HUES64 (cell line): ENCODE results near the gene PCSK9.

Experiments used
- H3K27ac ChIP-seq: 2 replicates; pipeline ENCODE4 v1.7.0; 2013; ENCODE audit warnings: low read depth, low read length, inconsistent platforms
- H3K27me3 ChIP-seq: 2 replicates; pipeline ENCODE4 v1.6.1; 2013; ENCODE audit warnings: mild to moderate bottlenecking, low read length; ENCODE audit not compliant: insufficient read depth
- H3K36me3 ChIP-seq: 2 replicates; pipeline ENCODE4 v1.6.1; 2013; ENCODE audit warnings: mild to moderate bottlenecking, low read length; ENCODE audit not compliant: insufficient read depth
- H3K4me1 ChIP-seq: 2 replicates; pipeline ENCODE4 v1.6.1; 2013; ENCODE audit warnings: mild to moderate bottlenecking, low read length, moderate library complexity; ENCODE audit not compliant: insufficient read depth
- H3K4me3 ChIP-seq: 2 replicates; pipeline ENCODE4 v1.5.1; 2013; ENCODE audit warnings: mild to moderate bottlenecking, low read length, moderate library complexity
- H3K9ac ChIP-seq: 2 replicates; pipeline ENCODE4 v1.6.1; 2013; ENCODE audit warnings: mild to moderate bottlenecking, low read depth, low read length
- H3K9me3 ChIP-seq: 2 replicates; pipeline ENCODE4 v1.6.1; 2013; ENCODE audit warnings: low read depth, low read length; ENCODE audit not compliant: insufficient read depth
- WGBS: fragments of 150-250, 120-280 bp; methylation state at CpG from one replicate; pipeline ENCODE4 v1.1.7; 2013; ENCODE audit warnings: missing lambda C conversion rate; 5-methylcytosine and 5-hydroxymethylcytosine counted together

Gene PCSK9

DNA sequence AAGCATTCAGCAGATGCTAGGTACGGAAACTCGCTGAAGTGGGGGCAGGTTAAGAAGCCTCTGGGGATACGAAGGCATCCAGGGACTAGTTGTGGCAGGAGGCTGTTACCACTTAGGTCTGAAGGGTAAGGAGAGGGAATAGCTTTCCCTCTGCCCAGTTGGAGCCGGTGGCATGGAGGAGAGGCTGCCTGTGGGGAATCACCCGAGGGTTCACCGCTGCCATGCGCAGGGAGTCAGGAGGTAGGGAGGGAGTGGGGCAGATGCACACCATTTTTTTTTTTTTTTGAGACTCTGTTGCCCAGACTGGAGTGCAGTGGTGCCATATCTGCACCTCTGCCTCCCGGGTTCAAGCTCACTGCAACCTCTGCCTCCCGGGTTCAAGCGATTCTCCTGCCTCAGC lies 6.1 kb downstream of the PCSK9 start:
- Histone ChIP-seq H3K27me3 (peaks cover 13% of the 10 kb centered on the region), H3K9ac (no peak overlapping the region), H3K4me3 (no peak overlapping the region), H3K4me1 (no peaks in the 10 kb centered on the region), H3K36me3 (0 out of 2 replicates have a peak, but pooled peaks cover 6% of the 10 kb centered on the region), H3K27ac (no peak overlapping the region), H3K9me3 (no peaks in the 10 kb centered on the region)
- 93% methylated on average over 10 of the region's 10 CpGs for WGBS

DNA sequence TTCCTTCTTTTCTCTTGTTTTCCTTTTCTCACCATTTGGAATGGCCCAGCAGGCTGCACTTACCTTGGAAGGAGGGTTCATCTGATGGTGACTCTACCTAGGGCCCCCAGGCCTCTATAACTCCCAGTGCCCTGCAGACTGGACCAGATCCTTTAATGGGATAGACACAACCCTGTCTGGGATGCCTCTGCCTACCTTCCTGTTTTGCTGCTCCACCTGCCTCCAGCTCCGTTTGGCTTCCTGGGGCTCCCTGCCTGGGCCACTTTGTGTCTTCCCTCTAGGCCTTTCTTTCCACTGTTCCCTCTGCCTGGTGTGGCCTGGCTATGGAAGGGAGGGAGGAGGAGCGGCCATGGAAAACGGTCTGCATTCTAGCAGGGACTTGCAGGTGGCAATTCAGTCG lies 7.5 kb downstream of the PCSK9 start:
- no peak overlapping the region for H3K4me3 ChIP-seq
- 0 out of 2 replicates have a peak, but pooled peaks cover 6% of the 10 kb centered on the region for H3K36me3 ChIP-seq
- H3K9ac ChIP-seq: no peak overlapping the region
- H3K27ac ChIP-seq: no peak overlapping the region
- no peaks in the 10 kb centered on the region for H3K27me3 ChIP-seq
- whole genome bisulfite sequencing: 84% methylated on average over 4 of the region's 4 CpGs
- no peaks in the 10 kb centered on the region for H3K4me1 ChIP-seq
- H3K9me3 ChIP-seq: no peaks in the 10 kb centered on the region

- Histone ChIP-seq H3K4me3 (no peak overlapping the region), H3K9me3 (no peaks in the 10 kb centered on the region), H3K9ac (no peak overlapping the region), H3K27ac (no peak overlapping the region), H3K36me3 (peaks cover 11% of the 10 kb centered on the region), H3K4me1 (no peaks in the 10 kb centered on the region), H3K27me3 (no peaks in the 10 kb centered on the region)
- 93% methylated on average over 3 of the region's 3 CpGs for WGBS
Measured at GRCh38 chr1:55047611-55048010, 8.3 kb downstream of the PCSK9 start.

DNA sequence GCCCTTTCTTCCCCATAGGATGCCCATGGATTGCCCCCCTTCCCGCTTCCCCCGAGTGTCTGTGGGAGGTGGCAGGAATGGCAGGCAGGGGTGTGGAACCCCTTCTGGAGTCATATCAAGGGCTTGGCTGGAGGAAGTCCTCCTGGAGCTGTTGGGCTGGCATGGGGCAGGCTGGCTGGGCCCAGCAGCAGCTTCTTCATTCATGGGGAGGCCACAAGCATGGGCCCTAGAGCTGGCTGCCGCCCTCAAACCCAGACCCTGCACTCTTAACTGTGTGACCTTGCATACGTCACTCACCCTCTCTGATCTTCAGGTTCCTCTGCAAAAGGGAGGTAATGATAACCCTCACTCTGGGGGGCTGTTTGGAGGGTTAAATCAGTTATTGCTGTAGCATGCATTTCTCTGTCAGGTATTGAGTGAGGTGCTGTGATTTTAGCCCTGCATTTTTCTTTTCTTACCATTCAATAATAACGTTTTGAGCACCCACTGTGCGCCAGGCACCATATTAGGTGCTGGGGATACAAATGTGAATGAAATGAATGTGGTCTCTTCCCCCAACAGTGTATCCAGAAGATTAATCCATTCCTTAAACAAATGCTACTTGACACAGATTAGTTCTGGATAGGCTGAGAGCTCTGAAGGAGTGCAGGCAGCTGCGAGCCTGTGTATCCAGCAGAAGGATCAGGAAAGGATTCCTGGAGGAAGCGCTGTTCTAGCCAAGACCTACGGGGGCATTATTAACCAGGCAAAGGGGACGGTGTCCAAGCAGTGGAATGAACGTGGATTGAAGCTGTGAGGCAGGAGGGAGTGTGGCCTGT lies 9.3 kb downstream of the PCSK9 start:
- Histone ChIP-seq H3K4me1 (no peaks in the 10 kb centered on the region), H3K9me3 (no peaks in the 10 kb centered on the region), H3K4me3 (no peak overlapping the region), H3K27ac (no peak overlapping the region), H3K27me3 (no peaks in the 10 kb centered on the region), H3K36me3 (peaks cover 11% of the 10 kb centered on the region), H3K9ac (no peak overlapping the region)
- WGBS: 87% methylated on average over 9 of the region's 11 CpGs

DNA sequence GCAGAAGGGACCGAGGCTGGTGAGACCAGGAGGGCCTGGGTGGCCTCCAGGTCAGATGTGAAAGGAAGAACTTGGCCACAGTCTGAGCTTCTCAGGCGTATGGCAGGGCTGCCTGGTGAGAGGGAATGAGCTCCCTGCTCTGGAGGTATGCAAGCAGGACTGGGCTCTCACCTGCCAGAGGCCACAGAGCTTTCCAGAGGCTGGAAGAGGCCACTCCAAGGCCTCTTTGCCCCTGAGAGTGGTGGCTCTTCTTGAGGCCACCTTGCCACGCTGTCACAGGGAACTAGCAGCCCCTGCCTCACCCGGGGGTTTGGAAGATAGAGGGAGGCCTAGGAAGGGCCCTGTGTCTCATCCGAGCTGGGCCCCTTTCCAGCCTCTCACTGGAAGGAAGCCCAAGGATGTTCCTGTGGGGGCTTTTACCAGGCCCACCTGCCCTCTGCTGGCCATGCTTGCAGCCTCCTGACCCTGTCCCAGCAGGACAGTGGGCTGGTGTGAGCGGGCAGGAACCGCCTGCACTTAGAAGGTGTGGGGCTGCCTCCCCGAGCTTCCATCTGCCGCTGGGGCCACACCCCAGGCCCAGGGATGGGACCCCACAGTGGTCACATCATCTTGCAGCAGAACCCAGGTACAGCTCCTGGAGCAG lies 10.0 kb downstream of the PCSK9 start:
- peaks cover 11% of the 10 kb centered on the region for H3K36me3 ChIP-seq
- H3K27me3 ChIP-seq: no peaks in the 10 kb centered on the region
- no peaks in the 10 kb centered on the region for H3K4me1 ChIP-seq
- no peak overlapping the region for H3K4me3 ChIP-seq
- 93% methylated on average over 9 of the region's 9 CpGs for WGBS
- H3K9me3 ChIP-seq: no peaks in the 10 kb centered on the region
- no peak overlapping the region for H3K27ac ChIP-seq
- H3K9ac ChIP-seq: no peak overlapping the region

DNA sequence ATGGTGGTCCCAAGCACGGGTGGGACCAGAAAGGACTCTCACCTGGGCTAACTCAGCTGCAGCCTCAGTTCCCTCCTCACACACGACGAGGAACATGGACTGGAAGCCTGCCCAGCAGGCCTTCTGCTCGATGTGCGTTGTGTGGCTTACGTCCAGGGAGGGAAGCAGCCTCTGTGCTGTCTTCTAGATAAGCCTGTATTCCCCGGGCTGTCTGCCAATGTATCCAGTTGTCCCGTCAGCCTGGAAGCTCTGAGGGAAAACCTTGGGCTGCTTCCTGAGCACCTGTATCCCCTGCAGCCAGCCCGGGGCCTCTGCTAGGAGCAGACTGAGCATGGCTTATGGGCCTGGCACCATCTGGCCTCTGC lies 10.5 kb downstream of the PCSK9 start:
- WGBS: 92% methylated on average over 9 of the region's 9 CpGs
- no peaks in the 10 kb centered on the region for H3K9me3 ChIP-seq
- H3K36me3 ChIP-seq: peaks cover 8% of the 10 kb centered on the region
- H3K27me3 ChIP-seq: no peaks in the 10 kb centered on the region
- H3K4me1 ChIP-seq: no peaks in the 10 kb centered on the region
- no peak overlapping the region for H3K9ac ChIP-seq
- H3K27ac ChIP-seq: no peak overlapping the region
- no peak overlapping the region for H3K4me3 ChIP-seq

- Histone ChIP-seq H3K9me3 (no peaks in the 10 kb centered on the region), H3K9ac (no peak overlapping the region), H3K4me3 (no peak overlapping the region), H3K27ac (no peak overlapping the region), H3K36me3 (peaks cover 8% of the 10 kb centered on the region), H3K4me1 (no peaks in the 10 kb centered on the region), H3K27me3 (no peaks in the 10 kb centered on the region)
- 93% methylated on average over 9 of the region's 9 CpGs for WGBS
Measured at GRCh38 chr1:55050283-55050682, 10.9 kb downstream of the PCSK9 start.

- 94% methylated on average over 5 of the region's 5 CpGs for WGBS
Measured at GRCh38 chr1:55051169-55051568, 11.8 kb downstream of the PCSK9 start.

GRCh38 chr1:55051621-55052020 lies 12.3 kb downstream of the PCSK9 start:
- H3K9me3 ChIP-seq: no peaks in the 10 kb centered on the region
- no peak overlapping the region for H3K9ac ChIP-seq
- peaks cover 8% of the 10 kb centered on the region for H3K36me3 ChIP-seq
- no peak overlapping the region for H3K4me3 ChIP-seq
- H3K27ac ChIP-seq: no peak overlapping the region
- H3K27me3 ChIP-seq: no peaks in the 10 kb centered on the region
- H3K4me1 ChIP-seq: no peaks in the 10 kb centered on the region
- WGBS: 85% methylated on average over 8 of the region's 9 CpGs

More at GRCh38 chr1:55051169-55051568, 11.8 kb downstream of the PCSK9 start:
- no peaks in the 10 kb centered on the region for H3K27me3 ChIP-seq
- H3K9me3 ChIP-seq: no peaks in the 10 kb centered on the region
- H3K27ac ChIP-seq: no peak overlapping the region
- H3K9ac ChIP-seq: no peak overlapping the region
- H3K36me3 ChIP-seq: peaks cover 8% of the 10 kb centered on the region
- no peaks in the 10 kb centered on the region for H3K4me1 ChIP-seq
- no peak overlapping the region for H3K4me3 ChIP-seq

GRCh38 chr1:55052221-55053142 lies 13.1 kb downstream of the PCSK9 start:
- Histone ChIP-seq H3K27me3 (no peaks in the 10 kb centered on the region), H3K4me3 (no peak overlapping the region), H3K4me1 (no peaks in the 10 kb centered on the region), H3K36me3 (peaks cover 5% of the 10 kb centered on the region), H3K9me3 (no peaks in the 10 kb centered on the region), H3K9ac (no peak overlapping the region), H3K27ac (no peak overlapping the region)
- 91% methylated on average over 29 of the region's 29 CpGs for WGBS
